ENCODE results near the gene PTPN6. TPM values are rescaled to one million over a fixed set of nuclear protein-coding genes. Genes with fewer than 3 reads are reported as not detected.
A peak's percentile ranks its signal among the peaks of the same experiment; 100 is the strongest.

PTPN6 gene
- total and polyA plus RNA-seq, 10 of the 15 experiments (the other 5 are each of a cell fraction or from before 2014, with no cell fraction given), result 229 to 457 (median 370) TPM

- SMC1A ChIA-PET (ENCODE audit: uncharacterized antibody, unreplicated experiment), result interaction anchor here (0.7 to 13.2 kb wide), 10 partner anchors 11 to 180 kb away, joined by 3 to 395 read pairs (median 3); partner anchors contain the start of genes C12orf57, C1RL, LPCAT3 and PTPN6
- in situ Hi-C loops (cut with MboI) (loop anchor here (25.0 kb wide), 1 partner anchor 1672 kb away; no protein-coding TSS in a partner anchor), intact Hi-C loops (cut with micrococcal nuclease; ENCODE audit: unreplicated experiment) (loop anchor here (1.0 kb wide), 1 partner anchor 21 kb away; the partner anchor contains the start of gene C12orf57)
- CTCF ChIA-PET, result interaction anchor here (0.7 to 13.2 kb wide), 21 partner anchors 11 to 148 kb away, joined by 3 to 645 read pairs (median 5); partner anchors contain the start of genes C12orf57, C1R, C1RL and LPCAT3
- 2% methylated on average over 12 of the region's 12 CpGs for WGBS (ENCODE audit: insufficient coverage, insufficient replicate concordance, low lambda C conversion rate, missing lambda C conversion rate)
- DNase-seq (ENCODE audit: low read depth, low spot score), result no peak
- H3K4me2 ChIP-seq (ENCODE audit: control insufficient read depth, insufficient read depth), result no peak overlapping the region
- POLR2A ChIA-PET, result interaction anchor here (0.7 to 13.5 kb wide), 5 partner anchors 9 to 143 kb away, joined by 3 to 524 read pairs (median 6); partner anchors contain the start of genes C12orf57, PTPN6 and RNU7-1
- peak overlapping the region; percentile 64 for H3K27ac ChIP-seq (ENCODE audit: control insufficient read depth, insufficient read depth)
- peaks cover 41% of the 10 kb centered on the region for H3K79me2 ChIP-seq (ENCODE audit: control insufficient read depth, insufficient read depth, low read length)
- H3K4me1 ChIP-seq (ENCODE audit: control insufficient read depth, insufficient read depth, low read length), result peaks cover 38% of the 10 kb centered on the region
- peaks cover 33 to 35% of the 10 kb centered on the region in 2 experiments for H3K36me3 ChIP-seq (ENCODE audit: control insufficient read depth in 2 of 2, insufficient read depth in 2 of 2, low read length in 1 of 2)
- H2AFZ ChIP-seq (ENCODE audit: control insufficient read depth, low read depth, low read length), result no peak overlapping the region; the same call in 1 of the 2 replicates
- no peak overlapping the region for H3K4me3 ChIP-seq
- BruUV-seq (replicated peaks), result no TSS peak
- peak; percentile 66 for ATAC-seq
- H3K27me3 ChIP-seq (replicated peaks in 1 of 2; ENCODE audit: control insufficient read depth in 2 of 2, insufficient read depth in 2 of 2, low read length in 1 of 2), result no peaks in the 10 kb centered on the region
- H4K20me1 ChIP-seq (ENCODE audit: control insufficient read depth, insufficient read depth), result no peaks in the 10 kb centered on the region
- peak; percentile 93 for FAIRE-seq
- H3K9me3 ChIP-seq (replicated peaks; ENCODE audit: control insufficient read depth, insufficient read depth, low read length), result no peaks in the 10 kb centered on the region
- H3K9ac ChIP-seq (ENCODE audit: control insufficient read depth, insufficient read depth, low read length), result peak overlapping the region; percentile 39
- RAD21 ChIA-PET (ENCODE audit: unreplicated experiment), result interaction anchor here (0.6 to 13.5 kb wide), 11 partner anchors 10 to 148 kb away, joined by 3 to 426 read pairs (median 5); partner anchors contain the start of genes C12orf57, C1RL, LPCAT3 and PTPN6
- no peak for TF ChIP-seq ASH2L (IDR thresholded peaks at IDR 0.05; ENCODE audit: borderline replicate concordance, low read depth)
- TF ChIP-seq NFYA (IDR thresholded peaks at IDR 0.05; ENCODE audit: borderline replicate concordance, low read depth, low read length), result no peak
- TF ChIP-seq CTCF (IDR thresholded peaks at IDR 0.05 in 2 of 3, conservative IDR thresholded peaks at IDR 0.05 in 1 of 3; ENCODE audit: control insufficient read depth in 2 of 3, extremely low read depth in 1 of 3, insufficient read depth in 1 of 3, low read depth in 3 of 3, low read length in 3 of 3), result peak; percentile 86 to 99 (median 96)
- TF ChIP-seq KAT2A (conservative IDR thresholded peaks at IDR 0.05; ENCODE audit: control insufficient read depth, low read depth, low read length), result no peak
- TF ChIP-seq POLR2A (IDR thresholded peaks at IDR 0.05; ENCODE audit: low read depth, low read length), result peak; percentile 44; the same call in 1 of the 2 replicates
- no peak for TF ChIP-seq JUND (IDR thresholded peaks at IDR 0.05; ENCODE audit: low read depth, low read length)
- no peak for TF ChIP-seq SIX5 (IDR thresholded peaks at IDR 0.05; ENCODE audit: low read depth, low read length, severe bottlenecking)
- no peak for TF ChIP-seq RBBP5 (conservative IDR thresholded peaks at IDR 0.05)
- no peak for TF ChIP-seq FOXM1 (IDR thresholded peaks at IDR 0.05; ENCODE audit: low read depth, low read length)
- no peak for TF ChIP-seq MEF2B (IDR thresholded peaks at IDR 0.05; ENCODE audit: partially characterized antibody, poor library complexity, severe bottlenecking)
- no peak; the same call in 1 of the 2 replicates for TF ChIP-seq ZBED1 (IDR thresholded peaks at IDR 0.05; ENCODE audit: borderline replicate concordance)
- TF ChIP-seq BCL11A (IDR thresholded peaks at IDR 0.05; ENCODE audit: low read depth, low read length), result no peak
- TF ChIP-seq EED (IDR thresholded peaks at IDR 0.05; ENCODE audit: low read depth), result peak; percentile 53; the same call in 1 of the 2 replicates
- no peak for TF ChIP-seq BRCA1 (IDR thresholded peaks at IDR 0.05; ENCODE audit: low read depth, low read length)
- peak; percentile 55; the same call in 1 of the 2 replicates for TF ChIP-seq TARDBP (IDR thresholded peaks at IDR 0.05; ENCODE audit: borderline replicate concordance)
- TF ChIP-seq SRF (IDR thresholded peaks at IDR 0.05; ENCODE audit: low read depth in 2 of 2, low read length in 2 of 2), result no peak
- no peak for TF ChIP-seq SIN3A (IDR thresholded peaks at IDR 0.05; ENCODE audit: low read depth, low read length)
- TF ChIP-seq RUNX3 (IDR thresholded peaks at IDR 0.05; ENCODE audit: low read length), result no peak
- no peak for TF ChIP-seq NR2C1 (IDR thresholded peaks at IDR 0.05)
- TF ChIP-seq CHD4 (IDR thresholded peaks at IDR 0.05), result no peak
- TF ChIP-seq CREM (IDR thresholded peaks at IDR 0.05; ENCODE audit: low read depth), result no peak; the same call in 1 of the 2 replicates
- TF ChIP-seq FOXK2 (IDR thresholded peaks at IDR 0.05), result no peak
- TF ChIP-seq IRF3 (IDR thresholded peaks at IDR 0.05), result no peak
These were observed 14.0 kb downstream of the PTPN6 start for GRCh38 chr12:6965026-6965661.

All from GM12878 (cell line).